WTC11 (cell line): ENCODE results near the gene DENND1C.

ENCODE experiments used
- CREB1 ChIP-seq: sonication (generic); formaldehyde crosslinking; IDR thresholded peaks from 2 replicates; pipeline ENCODE4 v1.8.0; 2023; ENCODE audit warnings: mild to moderate bottlenecking, missing genetic modification reagents
- ETV6 ChIP-seq: sonication (generic); formaldehyde crosslinking; IDR thresholded peaks from 2 replicates; pipeline ENCODE4 v1.8.1; 2022; ENCODE audit warnings: mild to moderate bottlenecking, missing genetic modification reagents
- IRF2 ChIP-seq: sonication (generic); formaldehyde crosslinking; IDR thresholded peaks from 2 replicates; pipeline ENCODE4 v1.8.0; 2022; ENCODE audit warnings: low read depth, missing genetic modification reagents, borderline replicate concordance
- JUN ChIP-seq: sonication (generic); formaldehyde crosslinking; IDR thresholded peaks from 2 replicates; pipeline ENCODE4 v1.8.0; 2023; ENCODE audit warnings: mild to moderate bottlenecking, missing genetic modification reagents
- MXD4 ChIP-seq: fragments of 250-450 bp; sonication (Bioruptor Pico); IDR thresholded peaks from 2 replicates; pipeline ENCODE4 v1.8.0; 2021; ENCODE audit warnings: mild to moderate bottlenecking, moderate library complexity, borderline replicate concordance
- NR1H2 ChIP-seq: sonication (generic); formaldehyde crosslinking; IDR thresholded peaks from 2 replicates; pipeline ENCODE4 v1.9.0; 2021; ENCODE audit warnings: mild to moderate bottlenecking, moderate library complexity, missing genetic modification reagents
- PRRX2 ChIP-seq: fragments of 250-450 bp; sonication (Bioruptor Pico); IDR thresholded peaks from 2 replicates; pipeline ENCODE4 v1.8.0; 2021; ENCODE audit warnings: mild to moderate bottlenecking
- TP53 ChIP-seq: sonication (generic); formaldehyde crosslinking; IDR thresholded peaks from 2 replicates; pipeline ENCODE4 v1.8.1; 2023; ENCODE audit warnings: mild to moderate bottlenecking, missing genetic modification reagents
- TF ChIP-seq, protein P1 (sequence below): fragments of 200-600 bp; IDR thresholded peaks from 2 replicates; pipeline ENCODE4 v1.8.0; 2022; ENCODE audit warnings: antibody characterized with exemption
- TF ChIP-seq, protein P2 (sequence below): sonication (generic); formaldehyde crosslinking; IDR thresholded peaks from 2 replicates; pipeline ENCODE4 v1.8.1; 2023; ENCODE audit warnings: mild to moderate bottlenecking, missing genetic modification reagents, borderline replicate concordance

DNA sequence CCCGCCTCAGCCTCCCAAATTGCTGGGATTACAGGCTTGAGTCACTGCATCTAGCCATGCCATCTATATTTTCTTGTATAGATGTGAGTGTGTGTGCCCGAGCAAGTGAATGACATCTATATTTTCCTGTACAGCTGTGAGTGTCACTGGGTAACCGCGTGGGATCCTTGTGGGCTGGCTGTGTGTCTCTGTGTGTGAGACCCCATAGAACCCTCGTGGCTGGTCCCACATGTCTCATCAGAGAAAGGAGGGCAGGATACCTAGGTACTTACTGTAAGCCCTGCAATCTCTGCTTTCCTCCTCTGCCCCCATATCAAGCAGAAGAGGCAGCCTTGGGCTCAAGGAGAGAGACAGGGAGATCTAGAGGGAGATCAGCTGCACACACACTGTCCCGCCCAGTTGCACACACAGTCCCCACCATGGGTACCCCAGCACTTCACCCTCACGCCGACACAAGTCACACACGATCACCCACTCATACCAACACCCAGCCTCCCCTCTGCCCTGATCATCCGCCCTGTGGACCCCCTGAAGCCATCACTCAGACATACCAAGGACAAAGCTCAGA lies 655 bp downstream of the DENND1C start:
- TF ChIP-seq CREB1 (CRISPR knock-in tag) (no peak), TP53 (CRISPR knock-in tag) (no peak), NR1H2 (no peak), JUN (CRISPR knock-in tag) (no peak), MXD4 (no peak), ETV6 (no peak), IRF2 (no peak), PRRX2 (CRISPR knock-in tag) (no peak)
- TF ChIP-seq, protein P1, sequence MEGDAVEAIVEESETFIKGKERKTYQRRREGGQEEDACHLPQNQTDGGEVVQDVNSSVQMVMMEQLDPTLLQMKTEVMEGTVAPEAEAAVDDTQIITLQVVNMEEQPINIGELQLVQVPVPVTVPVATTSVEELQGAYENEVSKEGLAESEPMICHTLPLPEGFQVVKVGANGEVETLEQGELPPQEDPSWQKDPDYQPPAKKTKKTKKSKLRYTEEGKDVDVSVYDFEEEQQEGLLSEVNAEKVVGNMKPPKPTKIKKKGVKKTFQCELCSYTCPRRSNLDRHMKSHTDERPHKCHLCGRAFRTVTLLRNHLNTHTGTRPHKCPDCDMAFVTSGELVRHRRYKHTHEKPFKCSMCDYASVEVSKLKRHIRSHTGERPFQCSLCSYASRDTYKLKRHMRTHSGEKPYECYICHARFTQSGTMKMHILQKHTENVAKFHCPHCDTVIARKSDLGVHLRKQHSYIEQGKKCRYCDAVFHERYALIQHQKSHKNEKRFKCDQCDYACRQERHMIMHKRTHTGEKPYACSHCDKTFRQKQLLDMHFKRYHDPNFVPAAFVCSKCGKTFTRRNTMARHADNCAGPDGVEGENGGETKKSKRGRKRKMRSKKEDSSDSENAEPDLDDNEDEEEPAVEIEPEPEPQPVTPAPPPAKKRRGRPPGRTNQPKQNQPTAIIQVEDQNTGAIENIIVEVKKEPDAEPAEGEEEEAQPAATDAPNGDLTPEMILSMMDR, result no peak
- TF ChIP-seq, protein P2, sequence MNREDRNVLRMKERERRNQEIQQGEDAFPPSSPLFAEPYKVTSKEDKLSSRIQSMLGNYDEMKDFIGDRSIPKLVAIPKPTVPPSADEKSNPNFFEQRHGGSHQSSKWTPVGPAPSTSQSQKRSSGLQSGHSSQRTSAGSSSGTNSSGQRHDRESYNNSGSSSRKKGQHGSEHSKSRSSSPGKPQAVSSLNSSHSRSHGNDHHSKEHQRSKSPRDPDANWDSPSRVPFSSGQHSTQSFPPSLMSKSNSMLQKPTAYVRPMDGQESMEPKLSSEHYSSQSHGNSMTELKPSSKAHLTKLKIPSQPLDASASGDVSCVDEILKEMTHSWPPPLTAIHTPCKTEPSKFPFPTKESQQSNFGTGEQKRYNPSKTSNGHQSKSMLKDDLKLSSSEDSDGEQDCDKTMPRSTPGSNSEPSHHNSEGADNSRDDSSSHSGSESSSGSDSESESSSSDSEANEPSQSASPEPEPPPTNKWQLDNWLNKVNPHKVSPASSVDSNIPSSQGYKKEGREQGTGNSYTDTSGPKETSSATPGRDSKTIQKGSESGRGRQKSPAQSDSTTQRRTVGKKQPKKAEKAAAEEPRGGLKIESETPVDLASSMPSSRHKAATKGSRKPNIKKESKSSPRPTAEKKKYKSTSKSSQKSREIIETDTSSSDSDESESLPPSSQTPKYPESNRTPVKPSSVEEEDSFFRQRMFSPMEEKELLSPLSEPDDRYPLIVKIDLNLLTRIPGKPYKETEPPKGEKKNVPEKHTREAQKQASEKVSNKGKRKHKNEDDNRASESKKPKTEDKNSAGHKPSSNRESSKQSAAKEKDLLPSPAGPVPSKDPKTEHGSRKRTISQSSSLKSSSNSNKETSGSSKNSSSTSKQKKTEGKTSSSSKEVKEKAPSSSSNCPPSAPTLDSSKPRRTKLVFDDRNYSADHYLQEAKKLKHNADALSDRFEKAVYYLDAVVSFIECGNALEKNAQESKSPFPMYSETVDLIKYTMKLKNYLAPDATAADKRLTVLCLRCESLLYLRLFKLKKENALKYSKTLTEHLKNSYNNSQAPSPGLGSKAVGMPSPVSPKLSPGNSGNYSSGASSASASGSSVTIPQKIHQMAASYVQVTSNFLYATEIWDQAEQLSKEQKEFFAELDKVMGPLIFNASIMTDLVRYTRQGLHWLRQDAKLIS, result no peak
